Measurements from ENCODE around the gene MFN1.

The MFN1 gene

GRCh38 chr3:179332240-179332639 lies 15.3 kb upstream of the MFN1 start:
- Mint-ChIP-seq H3K27me3 (ENCODE audit: low read depth) (no peaks in the 10 kb centered on the region), H3K4me3 (no peak overlapping the region), H3K36me3 (ENCODE audit: low read depth) (peaks cover 79% of the 10 kb centered on the region), H3K9me3 (no peaks in the 10 kb centered on the region), H3K4me1 (peaks cover 6% of the 10 kb centered on the region), H3K27ac (no peak overlapping the region)
- no peak for TF ChIP-seq CTCF (IDR thresholded peaks at IDR 0.05; ENCODE audit: unreplicated experiment in 3 of 3)

GRCh38 chr3:179333084-179333483 lies 14.4 kb upstream of the MFN1 start:
- H3K4me1 Mint-ChIP-seq, result peaks cover 6% of the 10 kb centered on the region
- H3K27me3 Mint-ChIP-seq (ENCODE audit: low read depth), result no peaks in the 10 kb centered on the region
- H3K4me3 Mint-ChIP-seq, result no peak overlapping the region
- no peak overlapping the region for H3K27ac Mint-ChIP-seq
- peaks cover 81% of the 10 kb centered on the region for H3K36me3 Mint-ChIP-seq (ENCODE audit: low read depth)
- no peaks in the 10 kb centered on the region for H3K9me3 Mint-ChIP-seq
- TF ChIP-seq CTCF (IDR thresholded peaks at IDR 0.05; ENCODE audit: unreplicated experiment in 3 of 3), result no peak

GRCh38 chr3:179336345-179336929 lies 11.1 kb upstream of the MFN1 start:
- Mint-ChIP-seq H3K27ac (no peak overlapping the region), H3K4me1 (peaks cover 6% of the 10 kb centered on the region), H3K36me3 (ENCODE audit: low read depth) (peaks cover 70% of the 10 kb centered on the region), H3K27me3 (ENCODE audit: low read depth) (no peaks in the 10 kb centered on the region), H3K4me3 (no peak overlapping the region), H3K9me3 (no peaks in the 10 kb centered on the region)
- TF ChIP-seq CTCF (IDR thresholded peaks at IDR 0.05; ENCODE audit: unreplicated experiment in 3 of 3), result no peak

DNA sequence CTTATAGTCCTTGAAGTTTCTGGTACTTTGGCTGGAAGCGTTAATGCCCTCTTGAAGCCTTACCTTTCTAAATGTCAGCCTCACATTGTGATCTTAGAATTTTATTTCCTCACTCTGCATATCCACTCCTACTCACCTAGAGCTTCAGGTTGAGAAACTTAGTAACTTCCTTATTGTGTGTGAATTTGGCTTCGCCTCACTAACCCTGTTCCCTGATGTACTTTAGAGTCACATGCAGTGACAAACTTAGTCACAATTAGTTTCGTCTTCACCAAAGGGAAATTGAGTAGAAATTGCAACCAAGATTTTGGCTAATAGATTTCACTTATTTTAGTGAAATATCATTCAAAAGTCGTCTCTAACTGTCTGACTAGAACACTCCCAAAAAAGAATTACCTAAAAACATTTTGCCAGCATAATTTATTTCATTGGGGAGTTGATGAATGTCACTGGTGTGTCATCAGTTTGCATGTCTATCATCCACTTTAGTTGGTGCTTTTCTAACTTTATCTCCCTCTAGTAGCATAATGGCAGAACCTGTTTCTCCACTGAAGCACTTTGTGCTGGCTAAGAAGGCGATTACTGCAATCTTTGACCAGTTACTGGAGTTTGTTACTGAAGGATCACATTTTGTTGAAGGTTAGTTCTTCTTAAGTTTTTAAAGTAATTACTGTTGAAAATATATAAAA lies 960 bp downstream of the MFN1 start:
- Mint-ChIP-seq H3K27ac (peak overlapping the region; percentile 67 to 99 (median 91)), H3K27me3 (ENCODE audit: low read depth) (no peaks in the 10 kb centered on the region), H3K9me3 (no peaks in the 10 kb centered on the region), H3K36me3 (ENCODE audit: low read depth) (peaks cover 29% of the 10 kb centered on the region), H3K4me3 (peak overlapping the region; percentile 96 to 98 (median 97)), H3K4me1 (peaks cover 11% of the 10 kb centered on the region)
- no peak for TF ChIP-seq CTCF (IDR thresholded peaks at IDR 0.05; ENCODE audit: unreplicated experiment in 3 of 3)

DNA sequence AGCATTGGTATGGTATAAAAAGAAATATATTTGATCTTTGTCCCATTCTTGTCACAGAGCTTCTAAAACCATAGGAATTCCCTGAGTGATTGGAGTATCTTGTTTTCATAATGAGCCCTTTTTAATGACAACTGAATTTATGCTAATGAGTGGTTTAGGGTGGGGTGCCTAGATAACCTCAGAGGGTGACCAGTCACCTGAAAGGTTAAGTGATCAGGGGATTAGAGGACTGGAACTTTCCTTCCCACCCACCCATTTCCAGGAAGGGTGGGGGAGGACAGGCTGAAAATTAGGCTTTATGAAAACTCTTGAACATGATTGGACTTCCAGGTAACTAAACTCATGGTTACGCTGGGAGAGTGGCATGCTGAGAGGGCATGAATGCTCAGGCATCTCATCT lies 8.5 kb downstream of the MFN1 start:
- H3K4me3 Mint-ChIP-seq, result no peak overlapping the region
- peaks cover 79% of the 10 kb centered on the region for H3K36me3 Mint-ChIP-seq (ENCODE audit: low read depth)
- TF ChIP-seq CTCF (IDR thresholded peaks at IDR 0.05; ENCODE audit: unreplicated experiment in 3 of 3), result no peak
- no peaks in the 10 kb centered on the region for H3K9me3 Mint-ChIP-seq
- H3K27me3 Mint-ChIP-seq (ENCODE audit: low read depth), result no peaks in the 10 kb centered on the region
- no peak overlapping the region for H3K27ac Mint-ChIP-seq
- no peaks in the 10 kb centered on the region for H3K4me1 Mint-ChIP-seq

- H3K4me1 Mint-ChIP-seq, result no peaks in the 10 kb centered on the region
- no peak for TF ChIP-seq CTCF (IDR thresholded peaks at IDR 0.05; ENCODE audit: unreplicated experiment in 3 of 3)
- no peak overlapping the region for H3K4me3 Mint-ChIP-seq
- H3K27me3 Mint-ChIP-seq (ENCODE audit: low read depth), result no peaks in the 10 kb centered on the region
- no peaks in the 10 kb centered on the region for H3K9me3 Mint-ChIP-seq
- no peak overlapping the region for H3K27ac Mint-ChIP-seq
- peaks cover 49% of the 10 kb centered on the region for H3K36me3 Mint-ChIP-seq (ENCODE audit: low read depth)
Measured at GRCh38 chr3:179363332-179363731, 15.8 kb downstream of the MFN1 start.
